ENCODE data around the gene RCN1.

- TF ChIP-seq POLR2AphosphoS5 (IDR thresholded peaks at IDR 0.05; ENCODE audit: low read depth) (no peak), CTCF (IDR thresholded peaks at IDR 0.05; ENCODE audit: insufficient read depth, low read length) (no peak), SPI1 (IDR thresholded peaks at IDR 0.05; ENCODE audit: borderline replicate concordance, low read depth) (no peak)
These were observed 10.9 kb downstream of the RCN1 start for GRCh38 chr11:32101791-32102190.
